GM21529 (cell line): ENCODE data around the gene CDON.

ENCODE experiments used
- ATAC-seq: cut with Tn5 transposase; IDR thresholded peaks from one replicate; pipeline ENCODE4 v1.9.1; 2021; ENCODE audit not compliant: unreplicated experiment

The CDON gene

DNA sequence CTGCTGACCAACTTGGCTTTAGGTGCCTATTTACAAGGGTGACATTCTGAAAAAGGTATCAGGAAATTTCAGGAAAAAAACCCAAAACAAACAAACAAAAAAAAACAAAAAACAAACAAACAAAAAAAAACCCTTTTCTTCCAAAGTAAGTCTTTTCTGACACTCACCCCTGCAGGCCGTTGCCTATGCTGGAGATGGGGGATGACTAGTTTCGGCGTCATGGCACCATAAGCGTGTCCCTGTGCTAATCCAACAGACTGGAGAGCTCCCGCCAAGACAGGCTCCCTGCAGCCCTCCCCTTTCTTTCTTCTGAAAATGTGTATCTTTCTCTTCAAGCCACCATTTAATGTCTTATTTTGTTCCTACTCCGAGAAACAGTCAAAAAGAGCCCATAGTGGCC, 103.2 kb downstream of the CDON start:
- no peak for ATAC-seq

GRCh38 chr11:125958872-125959400, 103.7 kb downstream of the CDON start:
- no peak for ATAC-seq

DNA sequence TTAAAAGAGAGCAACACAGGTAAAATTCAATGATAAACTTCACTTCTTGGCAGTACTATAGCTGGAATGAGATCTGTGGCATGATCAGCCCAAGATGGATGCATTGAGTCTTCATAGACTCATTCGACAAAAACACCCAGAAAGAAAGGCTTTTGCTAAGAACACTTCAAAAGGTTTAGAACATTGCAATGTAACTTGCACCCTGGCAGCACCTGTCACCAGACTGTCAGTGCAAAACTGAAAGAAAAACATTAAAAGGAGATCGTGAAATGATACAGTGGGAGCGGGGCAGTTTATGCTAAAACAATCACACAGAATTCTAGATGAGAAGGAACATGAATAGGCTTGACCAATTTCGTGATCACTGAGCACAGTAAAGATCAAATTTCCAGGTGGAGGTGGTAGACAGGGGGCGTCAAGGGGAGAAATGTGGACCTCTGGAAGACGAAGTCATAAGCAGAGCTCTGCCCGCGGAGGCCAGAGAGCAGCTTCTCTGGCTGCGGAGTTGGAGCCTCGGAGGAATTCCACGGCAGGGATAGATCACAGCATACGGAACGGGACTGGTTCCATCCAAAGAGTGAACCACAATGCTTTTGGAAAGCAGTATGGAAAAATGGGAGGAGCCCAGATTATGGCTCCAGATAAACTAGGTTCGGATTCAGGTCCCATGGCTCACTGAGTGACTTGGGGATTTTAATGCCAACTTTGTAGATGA, 104.9 kb downstream of the CDON start:
- no peak for ATAC-seq

DNA sequence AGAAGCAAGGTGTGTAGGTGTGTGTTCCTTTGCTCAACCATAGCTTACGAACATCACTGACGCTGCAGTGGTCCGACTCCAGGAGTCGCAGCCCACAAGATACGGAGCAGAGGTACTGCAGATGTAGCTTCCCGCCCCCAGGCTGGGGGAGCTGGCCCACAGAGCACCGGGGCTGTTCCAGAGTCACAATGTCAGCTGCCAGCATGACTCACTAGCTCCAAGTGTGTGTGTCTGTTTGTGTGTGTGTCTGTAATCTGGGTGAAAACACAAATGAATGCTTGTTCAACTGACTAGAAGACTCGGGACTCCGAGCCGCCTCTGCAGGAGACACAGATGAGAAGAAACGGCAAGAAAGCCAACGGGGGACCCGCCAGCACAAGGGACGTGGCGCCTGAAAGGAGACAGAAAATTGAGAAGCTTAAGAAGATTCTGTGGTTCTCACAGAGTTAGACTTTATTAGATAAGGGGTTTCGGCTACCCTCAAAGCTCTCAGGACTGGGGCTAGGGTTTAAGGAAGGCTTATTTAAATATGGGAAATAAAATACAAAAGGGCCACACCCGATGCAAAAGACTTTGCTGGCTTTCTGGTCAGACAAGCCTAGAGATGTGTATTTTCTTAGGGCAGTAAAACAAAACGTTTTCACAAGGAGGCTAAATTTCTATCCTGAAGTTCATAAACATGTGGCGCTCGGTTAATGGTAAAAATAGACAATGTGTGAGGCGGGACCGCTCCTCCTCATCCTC, 106.1 kb downstream of the CDON start:
- no peak for ATAC-seq

DNA sequence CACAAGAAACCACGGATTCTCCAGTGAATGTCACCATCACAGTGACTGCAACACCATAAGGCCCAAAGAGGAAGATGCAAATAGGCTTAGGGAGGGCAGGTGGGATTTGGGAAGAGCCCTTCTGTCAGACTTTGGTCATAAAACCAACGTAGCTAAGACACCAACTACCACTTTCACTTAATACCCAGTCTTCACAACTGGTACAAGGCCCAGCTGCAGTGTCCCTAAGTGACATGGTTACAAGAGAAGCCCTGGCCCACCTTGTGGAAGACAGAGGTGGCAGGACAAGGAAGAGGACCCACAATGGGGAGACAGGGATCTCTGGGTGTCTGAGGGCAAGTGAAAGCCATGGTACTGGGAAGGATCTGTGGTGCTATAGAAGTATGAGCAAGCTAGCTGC, 106.8 kb downstream of the CDON start:
- ATAC-seq, result no peak

GRCh38 chr11:125954945-125955640, 107.6 kb downstream of the CDON start:
- no peak for ATAC-seq

- ATAC-seq, result no peak
Measured at GRCh38 chr11:125954123-125954944, 108.3 kb downstream of the CDON start.

GRCh38 chr11:125953401-125953935, 109.2 kb downstream of the CDON start:
- ATAC-seq, result no peak

GRCh38 chr11:125952973-125953372, 109.7 kb downstream of the CDON start:
- no peak for ATAC-seq

GRCh38 chr11:125952559-125952958, 110.1 kb downstream of the CDON start:
- no peak for ATAC-seq

DNA sequence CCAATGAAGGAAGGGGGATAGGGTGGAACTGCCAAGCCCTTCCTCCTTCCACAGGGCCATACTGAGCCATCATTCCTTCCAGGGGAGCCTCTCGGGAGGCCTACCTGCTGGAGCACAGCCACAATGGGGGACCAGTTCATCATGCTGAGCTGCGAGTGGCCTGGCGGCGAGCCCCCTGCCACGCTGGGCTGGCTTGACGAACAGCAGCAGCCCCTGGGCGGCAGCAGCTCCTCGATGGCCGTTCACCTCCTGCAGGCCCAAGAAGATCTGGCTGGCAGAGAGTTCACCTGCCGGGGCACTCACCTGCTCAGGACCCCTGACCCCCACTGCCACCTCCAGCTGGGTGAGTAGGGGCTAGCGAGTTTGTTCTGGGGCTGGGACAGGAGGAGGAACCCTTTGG, 110.9 kb downstream of the CDON start:
- ATAC-seq, result no peak

DNA sequence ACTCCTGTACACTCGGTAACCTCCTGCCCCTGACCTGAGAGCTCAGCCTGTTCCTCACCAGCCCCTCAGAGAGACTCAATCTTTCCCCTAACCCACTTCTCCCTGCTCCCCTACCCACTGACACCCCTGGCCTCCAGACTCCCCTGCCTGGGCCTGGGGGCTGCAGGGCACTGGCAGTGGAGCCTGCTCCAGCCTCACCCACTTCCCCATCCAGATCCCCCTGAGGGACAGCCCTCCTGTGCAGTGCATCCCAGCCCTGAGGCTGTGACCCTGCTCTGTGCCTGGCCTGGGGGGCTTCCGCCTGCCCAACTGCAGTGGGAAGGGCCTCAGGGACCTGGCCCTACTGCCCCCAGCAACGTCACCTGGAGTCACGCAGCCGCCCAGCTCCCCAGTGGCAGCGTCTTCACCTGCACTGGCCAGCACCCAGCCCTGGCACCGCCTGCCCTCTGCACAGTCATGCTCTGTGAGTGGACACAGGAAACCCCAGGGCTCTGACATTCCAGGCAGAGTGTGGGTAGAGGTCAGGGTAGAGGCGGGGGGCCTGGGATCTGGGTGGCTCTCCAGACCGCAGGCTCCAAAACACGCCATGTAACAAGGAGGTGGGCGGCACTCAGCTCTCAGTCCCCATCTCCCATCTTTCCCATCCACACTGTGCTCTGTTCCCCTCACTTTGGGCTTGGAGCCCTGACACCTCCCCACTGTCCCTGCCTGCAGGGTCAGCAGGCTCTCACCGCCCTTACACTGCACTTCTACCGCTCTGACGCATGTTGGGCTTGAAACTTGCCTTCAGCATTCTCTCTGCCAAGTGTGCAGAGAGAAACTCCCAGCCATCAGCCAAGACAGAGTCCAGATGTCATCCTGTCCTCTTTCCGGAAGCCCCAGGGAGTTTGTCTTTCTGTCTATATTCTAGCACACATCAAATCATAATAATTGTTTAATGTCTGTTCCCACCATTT, 111.7 kb downstream of the CDON start:
- ATAC-seq, result no peak

GRCh38 chr11:125950178-125950490, 112.5 kb downstream of the CDON start:
- no peak for ATAC-seq

- no peak for ATAC-seq
Measured at GRCh38 chr11:125949271-125950177, 113.1 kb downstream of the CDON start.

DNA sequence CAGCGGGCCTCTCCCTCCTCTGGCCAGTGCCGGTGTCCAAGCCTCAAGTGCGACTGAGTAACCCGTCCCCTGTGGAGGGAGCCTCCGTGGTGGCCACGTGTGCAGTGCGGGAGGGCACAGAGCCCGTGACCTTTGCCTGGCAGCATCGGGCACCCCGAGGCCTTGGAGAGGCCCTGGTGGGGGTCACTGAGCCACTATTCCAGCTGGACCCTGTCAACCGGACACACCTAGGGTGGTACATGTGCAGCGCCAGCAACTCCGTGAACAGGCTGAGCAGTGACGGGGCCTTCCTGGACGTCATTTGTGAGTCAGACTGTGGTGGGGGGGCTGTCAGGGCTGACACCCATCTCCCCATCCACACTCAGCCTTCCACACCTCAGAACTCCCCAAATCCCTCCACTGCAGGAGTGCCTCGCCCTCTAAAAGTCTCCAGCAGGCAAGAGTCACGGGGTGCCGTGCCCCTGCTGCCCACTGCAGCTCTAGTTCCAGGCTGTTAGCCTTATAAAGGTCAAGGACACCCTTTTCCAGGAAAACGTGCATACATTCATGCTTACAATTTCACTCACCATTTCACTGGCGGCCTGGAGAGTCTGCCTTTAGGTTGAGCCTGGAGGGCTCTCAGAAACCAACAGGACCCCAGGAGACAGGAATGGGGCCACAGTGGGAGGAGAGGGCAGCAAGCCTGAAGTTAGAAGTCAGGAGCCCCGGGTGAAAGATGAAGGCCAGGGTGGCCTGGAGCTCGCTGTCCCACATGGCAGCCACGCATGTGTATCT, 114.2 kb downstream of the CDON start:
- ATAC-seq, result no peak

DNA sequence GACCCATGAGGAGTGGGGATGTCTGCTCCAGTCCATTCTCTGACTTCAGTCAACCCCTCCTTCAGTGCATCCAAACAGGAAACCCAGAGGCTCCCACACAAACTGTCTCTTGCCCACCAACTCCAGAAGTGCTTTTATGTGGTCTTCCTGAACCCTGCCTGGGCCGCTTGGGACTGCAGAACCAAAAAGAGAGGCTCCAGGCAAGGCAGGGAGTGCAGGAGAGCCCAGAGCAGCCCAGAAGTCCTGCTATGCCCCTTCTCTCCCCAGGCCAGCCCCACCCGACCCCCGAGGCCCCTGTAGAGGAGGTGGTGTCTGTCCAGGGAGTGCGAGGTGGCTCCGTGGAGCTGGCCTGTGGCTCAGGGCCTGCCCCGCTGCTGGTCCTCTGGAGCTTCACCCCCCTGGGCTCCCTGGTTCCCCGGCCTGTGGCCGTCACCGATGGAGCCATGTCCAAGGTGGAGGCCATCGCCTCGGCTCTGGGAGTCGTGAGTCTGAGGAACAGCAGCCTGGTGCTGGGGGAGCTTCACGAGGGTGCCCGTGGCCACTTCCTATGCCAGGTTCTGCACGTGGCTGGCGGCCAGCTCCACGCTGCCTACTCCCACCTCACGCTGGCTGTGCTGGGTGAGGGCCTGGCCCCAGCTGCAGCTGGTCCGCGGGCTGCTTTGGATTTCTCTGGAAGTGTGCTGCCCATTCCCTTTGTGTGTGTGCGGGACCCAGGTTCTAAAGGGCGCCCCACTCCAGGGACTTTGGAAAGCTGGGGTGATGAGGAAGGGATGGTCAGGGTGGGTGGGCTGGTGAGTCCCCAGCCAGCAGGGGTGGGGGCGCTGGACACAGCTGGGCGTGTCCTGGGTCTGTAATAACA, 115.0 kb downstream of the CDON start:
- no peak for ATAC-seq
